T-cell (primary cell): ENCODE data around the gene SNCG. TPM values are rescaled to one million over a fixed set of nuclear protein-coding genes. Genes with fewer than 3 reads are reported as not detected.
"Not testable (repeated sequence)": the region's sequence is repeated elsewhere in the genome, so short reads cannot be mapped to it uniquely, and the experiment has no call there.

Experiments used
- ATAC-seq, 4 experiments: fragments of 200-7000 bp in 3 of 4; fragments of 150-1000 bp in 1 of 4; cut with Tn5 transposase; replicated peaks in 1 of 4; 1 replicate in 3 of 4; 2 replicates in 1 of 4; pipeline ENCODE4 v1.10.0; 2021; ENCODE audit warnings: moderate library complexity in 3 of 4, mild to moderate bottlenecking in 2 of 4, moderate number of reproducible peaks in 1 of 4
- CTCF ChIA-PET, 2 donors: fragments of 300-600 bp; sonication (Branson Sonifier 250); formaldehyde crosslinking; loops; one replicate each; lab custom pipeline; 2022; ENCODE audit warnings: antibody characterized with exemption in 2 of 2; lab: Charles Lee
- POLR2A ChIA-PET, 2 donors: fragments of 300-600 bp; sonication (Branson Sonifier 250); formaldehyde crosslinking; loops; one replicate each; lab custom pipeline; 2022; ENCODE audit warnings: antibody characterized with exemption in 2 of 2; lab: Charles Lee
- DNase-seq, 35 experiments: peaks; one replicate each; pipeline versions ENCODE4 v3.0.0 to v3.0.0-alpha.2; 2013 to 2023
- H3K27ac ChIP-seq: one replicate; pipeline ENCODE4 v1.5.1; 2013; ENCODE audit warnings: low read length
- H3K27me3 ChIP-seq, 2 experiments: replicated peaks in 1 of 2; 1 replicate in 1 of 2; 2 replicates in 1 of 2; pipeline versions ENCODE4 v1.6.1 to v1.7.0; 2013; ENCODE audit warnings: low read length in 1 of 2, mixed read lengths in 1 of 2; ENCODE audit not compliant: control insufficient read depth in 2 of 2, insufficient read depth in 2 of 2; ENCODE audit errors: extremely low read depth in 1 of 2
- H3K36me3 ChIP-seq, 2 donors: 1 replicate in 1 of 2; 2 replicates in 1 of 2; pipeline versions ENCODE4 v1.6.1 to v1.7.0; 2013; ENCODE audit warnings: low read length in 1 of 2; ENCODE audit not compliant: control insufficient read depth in 2 of 2, insufficient read depth in 1 of 2; ENCODE audit errors: extremely low read depth in 1 of 2
- H3K4me1 ChIP-seq, 2 experiments: 1 replicate in 1 of 2; 2 replicates in 1 of 2; pipeline versions ENCODE4 v1.6.1 to v1.7.0; 2013; ENCODE audit warnings: low read length in 2 of 2, mixed read lengths in 1 of 2; ENCODE audit not compliant: insufficient read depth in 2 of 2, control insufficient read depth in 1 of 2; ENCODE audit errors: extremely low read depth in 1 of 2
- H3K4me3 ChIP-seq, 2 donors: 1 replicate in 1 of 2; 2 replicates in 1 of 2; pipeline versions ENCODE4 v1.5.1 to v1.7.0; 2013; ENCODE audit warnings: mild to moderate bottlenecking in 2 of 2, low read length in 1 of 2, moderate library complexity in 1 of 2; ENCODE audit not compliant: control insufficient read depth in 1 of 2; ENCODE audit errors: extremely low read depth in 1 of 2
- H3K9me3 ChIP-seq: 2 replicates; pipeline ENCODE4 v1.7.0; 2013
- H3K27ac Mint-ChIP-seq, 2 donors: one replicate each; pipeline ENCODE4 v1.8.0; 2020 to 2021; ENCODE audit warnings: mild to moderate bottlenecking in 2 of 2, mixed read lengths in 2 of 2
- H3K27me3 Mint-ChIP-seq, 2 donors: one replicate each; pipeline ENCODE4 v1.8.0; 2021 to 2022; ENCODE audit warnings: mixed read lengths in 2 of 2
- H3K36me3 Mint-ChIP-seq: one replicate; pipeline ENCODE4 v1.8.0; 2021; ENCODE audit warnings: mixed read lengths
- H3K4me1 Mint-ChIP-seq, 3 donors: one replicate each; pipeline ENCODE4 v1.8.0; 2020 to 2022; ENCODE audit warnings: mixed read lengths in 3 of 3, mild to moderate bottlenecking in 1 of 3
- H3K4me3 Mint-ChIP-seq, 3 donors: one replicate each; pipeline ENCODE4 v1.8.0; 2020 to 2022; ENCODE audit warnings: mild to moderate bottlenecking in 3 of 3, mixed read lengths in 3 of 3, moderate library complexity in 3 of 3
- H3K9me3 Mint-ChIP-seq, 3 donors: one replicate each; pipeline ENCODE4 v1.8.0; 2020 to 2022; ENCODE audit warnings: mixed read lengths in 3 of 3
- WGBS: methylation state at CpG from one replicate; pipeline ENCODE4 v1.1.5; 2013; ENCODE audit warnings: missing lambda C conversion rate; ENCODE audit not compliant: insufficient coverage; 5-methylcytosine and 5-hydroxymethylcytosine counted together
- total RNA-seq, 35 experiments: library from RNA in 6 of 35; stranded (reverse) in 6 of 35; fragments of 120-200 nt in 1 of 35; gene quantifications; one replicate each; pipeline versions ENCODE4 v1.2.1 to v1.2.4 and lab custom pipeline; 2013 to 2026

SNCG gene
- total RNA-seq, 5 donors from 2014 or later (not counting 1 experiment from before 2014, with no cell fraction given), result 0.41 to 0.66 (median 0.44) TPM; not detected in 2

- H3K4me1 ChIP-seq, result peaks cover 9 to 29% of the 10 kb centered on the region in 2 experiments
- Mint-ChIP-seq H3K27me3 (no peaks in the 10 kb centered on the region), H3K36me3 (peaks cover 12% of the 10 kb centered on the region), H3K4me1 (peaks cover 11 to 38% (median 21%) of the 10 kb centered on the region in 3 donors), H3K4me3 (peak overlapping the region in 2 of 3 donors; percentile 59 to 73), H3K27ac (peak overlapping the region; percentile 97 to 100), H3K9me3 (peaks cover 7 to 13% (median 10%) of the 10 kb centered on the region in 3 donors)
- H3K36me3 ChIP-seq, result no peaks in the 10 kb centered on the region
- H3K27ac ChIP-seq, result peak overlapping the region; percentile 80
- ATAC-seq (peak; percentile 66 to 88 (median 76)), DNase-seq (peak in 3 of 35 experiments; percentile 6 to 22 (median 18))
- no CpG with 5 or more reads among the region's 1 CpG for WGBS
- H3K4me3 ChIP-seq, result no peak overlapping the region
- ChIA-PET CTCF (interaction anchor here in 1 of 2 donors (0.7 kb wide), 1 partner anchor 10 kb away, joined by 5 read pairs; no protein-coding TSS in a partner anchor), POLR2A (no interaction called here)
- H3K9me3 ChIP-seq, result no peaks in the 10 kb centered on the region
- H3K27me3 ChIP-seq, result peaks cover 0 to 14% of the 10 kb centered on the region in 2 experiments
These were observed 8.1 kb upstream of the SNCG start for GRCh38 chr10:86950349-86950748.

GRCh38 chr10:86951184-86951761, 7.1 kb upstream of the SNCG start:
- peaks cover 12% of the 10 kb centered on the region for H3K36me3 Mint-ChIP-seq
- peak overlapping the region; percentile 80 for H3K27ac ChIP-seq
- peak overlapping the region in 1 of 3 donors; percentile 73 for H3K4me3 Mint-ChIP-seq
- CTCF ChIA-PET, result interaction anchor here in 1 of 2 donors (0.6 to 1.0 kb wide), 2 partner anchors 10 to 37 kb away, joined by 3 to 4 read pairs; no protein-coding TSS in a partner anchor
- H3K4me1 ChIP-seq, result peaks cover 14 to 30% of the 10 kb centered on the region in 2 experiments
- H3K36me3 ChIP-seq, result no peaks in the 10 kb centered on the region
- POLR2A ChIA-PET, result no interaction called here
- H3K9me3 Mint-ChIP-seq, result peaks cover 7 to 13% (median 10%) of the 10 kb centered on the region in 3 donors
- no peak for ATAC-seq
- H3K4me1 Mint-ChIP-seq, result peaks cover 11 to 38% (median 21%) of the 10 kb centered on the region in 3 donors
- peaks cover 0 to 5% of the 10 kb centered on the region in 2 experiments for H3K27me3 ChIP-seq
- no peaks in the 10 kb centered on the region for H3K9me3 ChIP-seq
- no peak for DNase-seq
- H3K4me3 ChIP-seq, result no peak overlapping the region
- no peaks in the 10 kb centered on the region for H3K27me3 Mint-ChIP-seq
- H3K27ac Mint-ChIP-seq, result peak overlapping the region; percentile 97 to 100

GRCh38 chr10:86952106-86952505, 6.3 kb upstream of the SNCG start:
- 100% methylated on average over 3 of the region's 7 CpGs for WGBS
- Mint-ChIP-seq H3K27me3 (no peaks in the 10 kb centered on the region), H3K9me3 (peaks cover 7 to 13% (median 10%) of the 10 kb centered on the region in 3 donors), H3K36me3 (peaks cover 12% of the 10 kb centered on the region), H3K4me3 (no peak overlapping the region), H3K27ac (peak overlapping the region; percentile 12 to 25), H3K4me1 (peaks cover 11 to 33% (median 21%) of the 10 kb centered on the region in 3 donors)
- DNase-seq (no peak), ATAC-seq (no peak)
- H3K27me3 ChIP-seq, result no peaks in the 10 kb centered on the region
- H3K36me3 ChIP-seq, result no peaks in the 10 kb centered on the region
- CTCF ChIA-PET, result no interaction called here
- H3K27ac ChIP-seq, result no peak overlapping the region
- no peaks in the 10 kb centered on the region for H3K9me3 ChIP-seq
- POLR2A ChIA-PET, result no interaction called here
- H3K4me3 ChIP-seq, result no peak overlapping the region
- peaks cover 14 to 33% of the 10 kb centered on the region in 2 experiments for H3K4me1 ChIP-seq

GRCh38 chr10:86952697-86953096, 5.7 kb upstream of the SNCG start:
- H3K27me3 ChIP-seq, POLR2A ChIA-PET, ATAC-seq, H3K27ac Mint-ChIP-seq, H3K4me3 Mint-ChIP-seq, H3K4me3 ChIP-seq, H3K27me3 Mint-ChIP-seq, CTCF ChIA-PET, H3K27ac ChIP-seq, H3K36me3 ChIP-seq, H3K9me3 ChIP-seq, DNase-seq: not testable (repeated sequence)
- peaks cover 12% of the 10 kb centered on the region for H3K36me3 Mint-ChIP-seq
- peaks cover 7 to 13% (median 10%) of the 10 kb centered on the region in 3 donors for H3K9me3 Mint-ChIP-seq
- peaks cover 14 to 33% of the 10 kb centered on the region in 2 experiments for H3K4me1 ChIP-seq
- H3K4me1 Mint-ChIP-seq, result peaks cover 11 to 33% (median 21%) of the 10 kb centered on the region in 3 donors
- 100% methylated on average over 6 of the region's 10 CpGs for WGBS

- Histone ChIP-seq H3K4me1 (peaks cover 14 to 37% of the 10 kb centered on the region in 2 experiments), H3K27ac (no peak overlapping the region), H3K36me3 (no peaks in the 10 kb centered on the region), H3K9me3 (no peaks in the 10 kb centered on the region), H3K27me3 (peaks cover 0 to 3% of the 10 kb centered on the region in 2 experiments), H3K4me3 (no peak overlapping the region)
- no peak overlapping the region for H3K4me3 Mint-ChIP-seq
- no peaks in the 10 kb centered on the region for H3K27me3 Mint-ChIP-seq
- ChIA-PET POLR2A (no interaction called here), CTCF (interaction anchor here (0.6 to 0.9 kb wide), 4 partner anchors 11 to 15 kb away, joined by 5 to 10 read pairs (median 9); no protein-coding TSS in a partner anchor)
- DNase-seq (no peak), ATAC-seq (no peak)
- peaks cover 9 to 25% (median 19%) of the 10 kb centered on the region in 3 donors for H3K4me1 Mint-ChIP-seq
- H3K27ac Mint-ChIP-seq, result no peak overlapping the region
- H3K9me3 Mint-ChIP-seq, result peaks cover 6 to 13% (median 7%) of the 10 kb centered on the region in 3 donors
- peaks cover 12% of the 10 kb centered on the region for H3K36me3 Mint-ChIP-seq
- WGBS, result 83% methylated on average over 6 of the region's 15 CpGs
These were observed 4.4 kb upstream of the SNCG start for GRCh38 chr10:86953747-86954680.
